Measurements from ENCODE around the gene PPP1R1C. TPM values are rescaled to one million over a fixed set of nuclear protein-coding genes. Genes with fewer than 3 reads are reported as not detected.

PPP1R1C gene
- total and polyA plus RNA-seq, 9 donors = 0.40 to 2.7 (median 0.83) TPM

- Histone ChIP-seq H3K27me3 (ENCODE audit: control insufficient read depth, insufficient read depth, low read length) (no peaks in the 10 kb centered on the region), H3K27ac (ENCODE audit: low read length) (no peak overlapping the region), H3K4me1 (ENCODE audit: control insufficient read depth, insufficient read depth, low read length) (peaks cover 3% of the 10 kb centered on the region), H3K9me3 (replicated peaks; ENCODE audit: control insufficient read depth, low read depth, low read length) (no peaks in the 10 kb centered on the region), H3K4me3 (ENCODE audit: low read length) (no peak overlapping the region), H3K36me3 (ENCODE audit: control insufficient read depth, insufficient read depth, low read length) (no peaks in the 10 kb centered on the region)
- no peak for DNase-seq
- no CpG with 5 or more reads among the region's 1 CpG for WGBS (ENCODE audit: insufficient coverage)
Measured at GRCh38 chr2:182061739-182062138, 76.1 kb downstream of the PPP1R1C start.

- H3K36me3 ChIP-seq (ENCODE audit: control insufficient read depth, insufficient read depth, low read length) = no peaks in the 10 kb centered on the region
- H3K4me1 ChIP-seq (ENCODE audit: control insufficient read depth, insufficient read depth, low read length) = peaks cover 3% of the 10 kb centered on the region
- no peaks in the 10 kb centered on the region for H3K9me3 ChIP-seq (replicated peaks; ENCODE audit: control insufficient read depth, low read depth, low read length)
- no peaks in the 10 kb centered on the region for H3K27me3 ChIP-seq (ENCODE audit: control insufficient read depth, insufficient read depth, low read length)
- no peak overlapping the region for H3K27ac ChIP-seq (ENCODE audit: low read length)
- no peak overlapping the region for H3K4me3 ChIP-seq (ENCODE audit: low read length)
- no peak for DNase-seq
- WGBS (ENCODE audit: insufficient coverage) = no CpG with 5 or more reads among the region's 3 CpGs
Measured at GRCh38 chr2:182062329-182062972, 76.8 kb downstream of the PPP1R1C start.

- no peaks in the 10 kb centered on the region for H3K9me3 ChIP-seq (replicated peaks; ENCODE audit: control insufficient read depth, low read depth, low read length)
- H3K4me3 ChIP-seq (ENCODE audit: low read length) = no peak overlapping the region
- no peaks in the 10 kb centered on the region for H3K36me3 ChIP-seq (ENCODE audit: control insufficient read depth, insufficient read depth, low read length)
- H3K4me1 ChIP-seq (ENCODE audit: control insufficient read depth, insufficient read depth, low read length) = peaks cover 3% of the 10 kb centered on the region
- WGBS (ENCODE audit: insufficient coverage) = no CpG with 5 or more reads among the region's 3 CpGs
- peak overlapping the region; percentile 68 for H3K27ac ChIP-seq (ENCODE audit: low read length)
- DNase-seq = peak; percentile 89
- no peaks in the 10 kb centered on the region for H3K27me3 ChIP-seq (ENCODE audit: control insufficient read depth, insufficient read depth, low read length)
Measured at GRCh38 chr2:182064019-182064778, 78.5 kb downstream of the PPP1R1C start.

GRCh38 chr2:182066400-182067087 is 80.9 kb downstream of the PPP1R1C start:
- DNase-seq = no peak
- no peak overlapping the region for H3K4me3 ChIP-seq (ENCODE audit: low read length)
- H3K4me1 ChIP-seq (ENCODE audit: control insufficient read depth, insufficient read depth, low read length) = peaks cover 3% of the 10 kb centered on the region
- no CpG with 5 or more reads among the region's 2 CpGs for WGBS (ENCODE audit: insufficient coverage)
- H3K27ac ChIP-seq (ENCODE audit: low read length) = no peak overlapping the region
- no peaks in the 10 kb centered on the region for H3K9me3 ChIP-seq (replicated peaks; ENCODE audit: control insufficient read depth, low read depth, low read length)
- no peaks in the 10 kb centered on the region for H3K27me3 ChIP-seq (ENCODE audit: control insufficient read depth, insufficient read depth, low read length)
- H3K36me3 ChIP-seq (ENCODE audit: control insufficient read depth, insufficient read depth, low read length) = no peaks in the 10 kb centered on the region

- H3K27ac ChIP-seq (ENCODE audit: low read length) = no peak overlapping the region
- 95% methylated on average over 2 of the region's 5 CpGs for WGBS (ENCODE audit: insufficient coverage)
- no peak overlapping the region for H3K4me3 ChIP-seq (ENCODE audit: low read length)
Measured at GRCh38 chr2:182067393-182067792, 81.7 kb downstream of the PPP1R1C start.

GRCh38 chr2:182068811-182069210 is 83.2 kb downstream of the PPP1R1C start:
- no peak overlapping the region for H3K27ac ChIP-seq (ENCODE audit: low read length)
- WGBS (ENCODE audit: insufficient coverage) = no CpG with 5 or more reads among the region's 3 CpGs
- DNase-seq = no peak

More at GRCh38 chr2:182067393-182067792, 81.7 kb downstream of the PPP1R1C start:
- Histone ChIP-seq H3K4me1 (ENCODE audit: control insufficient read depth, insufficient read depth, low read length) (peaks cover 3% of the 10 kb centered on the region), H3K36me3 (ENCODE audit: control insufficient read depth, insufficient read depth, low read length) (no peaks in the 10 kb centered on the region), H3K9me3 (replicated peaks; ENCODE audit: control insufficient read depth, low read depth, low read length) (no peaks in the 10 kb centered on the region), H3K27me3 (ENCODE audit: control insufficient read depth, insufficient read depth, low read length) (no peaks in the 10 kb centered on the region)
- DNase-seq = no peak

GRCh38 chr2:182069416-182069815 is 83.8 kb downstream of the PPP1R1C start:
- Histone ChIP-seq H3K4me1 (ENCODE audit: control insufficient read depth, insufficient read depth, low read length) (peaks cover under 1% of the 10 kb centered on the region), H3K4me3 (ENCODE audit: low read length) (no peak overlapping the region), H3K36me3 (ENCODE audit: control insufficient read depth, insufficient read depth, low read length) (no peaks in the 10 kb centered on the region), H3K27me3 (ENCODE audit: control insufficient read depth, insufficient read depth, low read length) (no peaks in the 10 kb centered on the region), H3K27ac (ENCODE audit: low read length) (no peak overlapping the region), H3K9me3 (replicated peaks; ENCODE audit: control insufficient read depth, low read depth, low read length) (no peaks in the 10 kb centered on the region)
- no peak for DNase-seq

More at GRCh38 chr2:182068811-182069210, 83.2 kb downstream of the PPP1R1C start:
- no peaks in the 10 kb centered on the region for H3K27me3 ChIP-seq (ENCODE audit: control insufficient read depth, insufficient read depth, low read length)
- H3K4me3 ChIP-seq (ENCODE audit: low read length) = no peak overlapping the region
- no peaks in the 10 kb centered on the region for H3K36me3 ChIP-seq (ENCODE audit: control insufficient read depth, insufficient read depth, low read length)
- H3K9me3 ChIP-seq (replicated peaks; ENCODE audit: control insufficient read depth, low read depth, low read length) = no peaks in the 10 kb centered on the region
- peaks cover 3% of the 10 kb centered on the region for H3K4me1 ChIP-seq (ENCODE audit: control insufficient read depth, insufficient read depth, low read length)

GRCh38 chr2:182069908-182070307 is 84.3 kb downstream of the PPP1R1C start:
- no peaks in the 10 kb centered on the region for H3K4me1 ChIP-seq (ENCODE audit: control insufficient read depth, insufficient read depth, low read length)
- no peak overlapping the region for H3K27ac ChIP-seq (ENCODE audit: low read length)
- H3K4me3 ChIP-seq (ENCODE audit: low read length) = no peak overlapping the region
- WGBS (ENCODE audit: insufficient coverage) = 91% methylated on average over 1 of the region's 2 CpGs
- no peaks in the 10 kb centered on the region for H3K36me3 ChIP-seq (ENCODE audit: control insufficient read depth, insufficient read depth, low read length)
- H3K27me3 ChIP-seq (ENCODE audit: control insufficient read depth, insufficient read depth, low read length) = no peaks in the 10 kb centered on the region
- no peak for DNase-seq
- H3K9me3 ChIP-seq (replicated peaks; ENCODE audit: control insufficient read depth, low read depth, low read length) = no peaks in the 10 kb centered on the region

GRCh38 chr2:182070736-182071135 is 85.1 kb downstream of the PPP1R1C start:
- Histone ChIP-seq H3K4me1 (ENCODE audit: control insufficient read depth, insufficient read depth, low read length) (no peaks in the 10 kb centered on the region), H3K36me3 (ENCODE audit: control insufficient read depth, insufficient read depth, low read length) (no peaks in the 10 kb centered on the region), H3K27ac (ENCODE audit: low read length) (no peak overlapping the region), H3K9me3 (replicated peaks; ENCODE audit: control insufficient read depth, low read depth, low read length) (no peaks in the 10 kb centered on the region), H3K4me3 (ENCODE audit: low read length) (no peak overlapping the region), H3K27me3 (ENCODE audit: control insufficient read depth, insufficient read depth, low read length) (no peaks in the 10 kb centered on the region)
- no CpG with 5 or more reads among the region's 2 CpGs for WGBS (ENCODE audit: insufficient coverage)
- no peak for DNase-seq

- H3K9me3 ChIP-seq (replicated peaks; ENCODE audit: control insufficient read depth, low read depth, low read length) = no peaks in the 10 kb centered on the region
- H3K36me3 ChIP-seq (ENCODE audit: control insufficient read depth, insufficient read depth, low read length) = no peaks in the 10 kb centered on the region
- no peak overlapping the region for H3K27ac ChIP-seq (ENCODE audit: low read length)
- no peaks in the 10 kb centered on the region for H3K27me3 ChIP-seq (ENCODE audit: control insufficient read depth, insufficient read depth, low read length)
- H3K4me1 ChIP-seq (ENCODE audit: control insufficient read depth, insufficient read depth, low read length) = no peaks in the 10 kb centered on the region
- H3K4me3 ChIP-seq (ENCODE audit: low read length) = no peak overlapping the region
- DNase-seq = no peak
- WGBS (ENCODE audit: insufficient coverage) = no CpG with 5 or more reads among the region's 6 CpGs
Measured at GRCh38 chr2:182072861-182073260, 87.2 kb downstream of the PPP1R1C start.
